ENCODE results near the gene SLC19A3.

SLC19A3 gene

GRCh38 chr2:227665189-227665940, 52.5 kb downstream of the SLC19A3 start:
- H3K4me1 ChIP-seq (ENCODE audit: control insufficient read depth, low read length) = no peaks in the 10 kb centered on the region
- H3K4me3 ChIP-seq (ENCODE audit: low read length) = no peak overlapping the region
- 0 out of 2 replicates have a peak, but pooled peaks cover 3% of the 10 kb centered on the region for H3K27me3 ChIP-seq (ENCODE audit: control insufficient read depth, low read length)

GRCh38 chr2:227661827-227662226, 56.0 kb downstream of the SLC19A3 start:
- Histone ChIP-seq H3F3A (ENCODE audit: control insufficient read depth, insufficient read depth) (no peaks in the 10 kb centered on the region), H3K27me3 (ENCODE audit: control insufficient read depth, low read length) (0 out of 2 replicates have a peak, but pooled peaks cover 3% of the 10 kb centered on the region), H3K27ac (ENCODE audit: low read depth, low read length) (no peak overlapping the region), H3K4me2 (ENCODE audit: low read length) (no peak overlapping the region), H3K36me3 (ENCODE audit: control insufficient read depth, low read length) (no peaks in the 10 kb centered on the region), H3K4me1 (ENCODE audit: control insufficient read depth, low read length) (no peaks in the 10 kb centered on the region), H3K9me3 (ENCODE audit: control insufficient read depth, insufficient read depth, low read length) (no peaks in the 10 kb centered on the region), H3K9me2 (replicated peaks; ENCODE audit: control insufficient read depth, low read length) (no peaks in the 10 kb centered on the region), H4K20me1 (ENCODE audit: control insufficient read depth, insufficient read depth, low read depth, low read length) (no peaks in the 10 kb centered on the region), H3K79me2 (ENCODE audit: control insufficient read depth, low read length) (no peaks in the 10 kb centered on the region), H3K4me3 (ENCODE audit: low read length) (no peak overlapping the region)
- no peak for TF ChIP-seq CTCF (IDR thresholded peaks at IDR 0.05; ENCODE audit: low read depth, low read length, poor library complexity, severe bottlenecking)
- TF ChIP-seq EZH2phosphoT487 (IDR thresholded peaks at IDR 0.05; ENCODE audit: borderline replicate concordance, low read length) = no peak

More at GRCh38 chr2:227665189-227665940, 52.5 kb downstream of the SLC19A3 start:
- Histone ChIP-seq H4K20me1 (ENCODE audit: control insufficient read depth, insufficient read depth, low read depth, low read length) (no peaks in the 10 kb centered on the region), H3K79me2 (ENCODE audit: control insufficient read depth, low read length) (no peaks in the 10 kb centered on the region), H3K36me3 (ENCODE audit: control insufficient read depth, low read length) (no peaks in the 10 kb centered on the region), H3K9me3 (ENCODE audit: control insufficient read depth, insufficient read depth, low read length) (no peaks in the 10 kb centered on the region), H3F3A (ENCODE audit: control insufficient read depth, insufficient read depth) (no peaks in the 10 kb centered on the region), H3K9me2 (replicated peaks; ENCODE audit: control insufficient read depth, low read length) (no peaks in the 10 kb centered on the region), H3K4me2 (ENCODE audit: low read length) (no peak overlapping the region), H3K27ac (ENCODE audit: low read depth, low read length) (no peak overlapping the region)
- TF ChIP-seq CTCF (IDR thresholded peaks at IDR 0.05; ENCODE audit: low read depth, low read length, poor library complexity, severe bottlenecking) (no peak), EZH2phosphoT487 (IDR thresholded peaks at IDR 0.05; ENCODE audit: borderline replicate concordance, low read length) (no peak)

- H3K4me1 ChIP-seq (ENCODE audit: control insufficient read depth, low read length) = no peaks in the 10 kb centered on the region
- H3F3A ChIP-seq (ENCODE audit: control insufficient read depth, insufficient read depth) = no peaks in the 10 kb centered on the region
- no peaks in the 10 kb centered on the region for H3K36me3 ChIP-seq (ENCODE audit: control insufficient read depth, low read length)
- no peak overlapping the region for H3K4me2 ChIP-seq (ENCODE audit: low read length)
- no peak overlapping the region for H3K27ac ChIP-seq (ENCODE audit: low read depth, low read length)
- H3K27me3 ChIP-seq (ENCODE audit: control insufficient read depth, low read length) = 0 out of 2 replicates have a peak, but pooled peaks cover 3% of the 10 kb centered on the region
- TF ChIP-seq EZH2phosphoT487 (IDR thresholded peaks at IDR 0.05; ENCODE audit: borderline replicate concordance, low read length) (no peak), CTCF (IDR thresholded peaks at IDR 0.05; ENCODE audit: low read depth, low read length, poor library complexity, severe bottlenecking) (no peak)
- no peaks in the 10 kb centered on the region for H3K9me2 ChIP-seq (replicated peaks; ENCODE audit: control insufficient read depth, low read length)
- H3K4me3 ChIP-seq (ENCODE audit: low read length) = no peak overlapping the region
- no peaks in the 10 kb centered on the region for H3K9me3 ChIP-seq (ENCODE audit: control insufficient read depth, insufficient read depth, low read length)
- no peaks in the 10 kb centered on the region for H3K79me2 ChIP-seq (ENCODE audit: control insufficient read depth, low read length)
- no peaks in the 10 kb centered on the region for H4K20me1 ChIP-seq (ENCODE audit: control insufficient read depth, insufficient read depth, low read depth, low read length)
Observed at GRCh38 chr2:227661025-227661649, 56.7 kb downstream of the SLC19A3 start.

Measured in DOHH2 (cell line).